KMS-11 (cell line): ENCODE results near the gene MTUS2.

Experiments
- H2AFZ ChIP-seq: fragments of 200-600 bp; sonication (generic); 2 replicates; pipeline ENCODE4 v1.6.1; 2016; ENCODE audit warnings: antibody characterized with exemption, mixed run types, low read depth
- H3K27ac ChIP-seq: fragments of 200-600 bp; sonication (generic); 2 replicates; pipeline ENCODE4 v1.6.1; 2016; ENCODE audit warnings: mild to moderate bottlenecking, mixed run types
- H3K27me3 ChIP-seq: fragments of 200-600 bp; sonication (generic); 2 replicates; pipeline ENCODE4 v1.6.1; 2017; ENCODE audit warnings: mild to moderate bottlenecking, low read depth, mixed run types, moderate library complexity; ENCODE audit not compliant: insufficient read depth
- H3K36me3 ChIP-seq: fragments of 200-600 bp; sonication (generic); 2 replicates; pipeline ENCODE4 v1.6.1; 2017; ENCODE audit warnings: mild to moderate bottlenecking, mixed run types; ENCODE audit not compliant: insufficient read depth
- H3K4me1 ChIP-seq: fragments of 200-600 bp; sonication (generic); 2 replicates; pipeline ENCODE4 v1.6.1; 2016; ENCODE audit warnings: mild to moderate bottlenecking, low read depth, mixed run types; ENCODE audit not compliant: poor library complexity, severe bottlenecking
- H3K4me2 ChIP-seq: fragments of 200-600 bp; sonication (generic); 2 replicates; pipeline ENCODE4 v1.7.0; 2016; ENCODE audit warnings: mild to moderate bottlenecking, mixed run types
- H3K4me3 ChIP-seq: fragments of 200-600 bp; sonication (generic); IDR thresholded peaks from 2 replicates; pipeline ENCODE4 v1.6.1; 2017; ENCODE audit warnings: low read depth, low read length, mixed read lengths; ENCODE audit not compliant: insufficient read depth
- H3K79me2 ChIP-seq: fragments of 200-600 bp; sonication (generic); 2 replicates; pipeline ENCODE4 v1.6.1; 2016; ENCODE audit warnings: low read depth, mixed run types; ENCODE audit not compliant: insufficient read depth
- H3K9ac ChIP-seq: fragments of 200-600 bp; sonication (generic); 2 replicates; pipeline ENCODE4 v1.6.1; 2016; ENCODE audit warnings: mild to moderate bottlenecking, mixed run types
- H4K20me1 ChIP-seq: fragments of 200-600 bp; sonication (generic); 2 replicates; pipeline ENCODE4 v1.6.1; 2016; ENCODE audit warnings: mild to moderate bottlenecking, mixed run types; ENCODE audit not compliant: insufficient read depth
- TF ChIP-seq, protein P1 (sequence below): fragments of 200-600 bp; sonication (generic); conservative IDR thresholded peaks from 2 replicates; pipeline ENCODE4 v1.6.1; 2017; ENCODE audit warnings: low read depth, mild to moderate bottlenecking, antibody characterized with exemption, low read length, moderate library complexity, mixed read lengths

Gene MTUS2

GRCh38 chr13:29266261-29266660 is 446.1 kb downstream of the MTUS2 start:
- H2AFZ ChIP-seq, result no peak overlapping the region
- H3K9ac ChIP-seq, result no peak overlapping the region
- H3K27ac ChIP-seq, result no peak overlapping the region
- H4K20me1 ChIP-seq, result no peaks in the 10 kb centered on the region
- no peaks in the 10 kb centered on the region for H3K36me3 ChIP-seq
- no peak overlapping the region for H3K4me3 ChIP-seq
- H3K4me2 ChIP-seq, result no peak overlapping the region
- H3K79me2 ChIP-seq, result no peaks in the 10 kb centered on the region
- TF ChIP-seq, protein P1, sequence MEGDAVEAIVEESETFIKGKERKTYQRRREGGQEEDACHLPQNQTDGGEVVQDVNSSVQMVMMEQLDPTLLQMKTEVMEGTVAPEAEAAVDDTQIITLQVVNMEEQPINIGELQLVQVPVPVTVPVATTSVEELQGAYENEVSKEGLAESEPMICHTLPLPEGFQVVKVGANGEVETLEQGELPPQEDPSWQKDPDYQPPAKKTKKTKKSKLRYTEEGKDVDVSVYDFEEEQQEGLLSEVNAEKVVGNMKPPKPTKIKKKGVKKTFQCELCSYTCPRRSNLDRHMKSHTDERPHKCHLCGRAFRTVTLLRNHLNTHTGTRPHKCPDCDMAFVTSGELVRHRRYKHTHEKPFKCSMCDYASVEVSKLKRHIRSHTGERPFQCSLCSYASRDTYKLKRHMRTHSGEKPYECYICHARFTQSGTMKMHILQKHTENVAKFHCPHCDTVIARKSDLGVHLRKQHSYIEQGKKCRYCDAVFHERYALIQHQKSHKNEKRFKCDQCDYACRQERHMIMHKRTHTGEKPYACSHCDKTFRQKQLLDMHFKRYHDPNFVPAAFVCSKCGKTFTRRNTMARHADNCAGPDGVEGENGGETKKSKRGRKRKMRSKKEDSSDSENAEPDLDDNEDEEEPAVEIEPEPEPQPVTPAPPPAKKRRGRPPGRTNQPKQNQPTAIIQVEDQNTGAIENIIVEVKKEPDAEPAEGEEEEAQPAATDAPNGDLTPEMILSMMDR, result no peak
- no peaks in the 10 kb centered on the region for H3K4me1 ChIP-seq
- no peaks in the 10 kb centered on the region for H3K27me3 ChIP-seq

- Histone ChIP-seq H3K4me3 (no peak overlapping the region), H2AFZ (no peak overlapping the region), H3K4me2 (no peak overlapping the region), H4K20me1 (no peaks in the 10 kb centered on the region), H3K9ac (no peak overlapping the region), H3K36me3 (no peaks in the 10 kb centered on the region), H3K79me2 (no peaks in the 10 kb centered on the region), H3K4me1 (no peaks in the 10 kb centered on the region), H3K27ac (no peak overlapping the region), H3K27me3 (no peaks in the 10 kb centered on the region)
- TF ChIP-seq, protein P1, result no peak
Observed at GRCh38 chr13:29266756-29267733, 446.9 kb downstream of the MTUS2 start.

DNA sequence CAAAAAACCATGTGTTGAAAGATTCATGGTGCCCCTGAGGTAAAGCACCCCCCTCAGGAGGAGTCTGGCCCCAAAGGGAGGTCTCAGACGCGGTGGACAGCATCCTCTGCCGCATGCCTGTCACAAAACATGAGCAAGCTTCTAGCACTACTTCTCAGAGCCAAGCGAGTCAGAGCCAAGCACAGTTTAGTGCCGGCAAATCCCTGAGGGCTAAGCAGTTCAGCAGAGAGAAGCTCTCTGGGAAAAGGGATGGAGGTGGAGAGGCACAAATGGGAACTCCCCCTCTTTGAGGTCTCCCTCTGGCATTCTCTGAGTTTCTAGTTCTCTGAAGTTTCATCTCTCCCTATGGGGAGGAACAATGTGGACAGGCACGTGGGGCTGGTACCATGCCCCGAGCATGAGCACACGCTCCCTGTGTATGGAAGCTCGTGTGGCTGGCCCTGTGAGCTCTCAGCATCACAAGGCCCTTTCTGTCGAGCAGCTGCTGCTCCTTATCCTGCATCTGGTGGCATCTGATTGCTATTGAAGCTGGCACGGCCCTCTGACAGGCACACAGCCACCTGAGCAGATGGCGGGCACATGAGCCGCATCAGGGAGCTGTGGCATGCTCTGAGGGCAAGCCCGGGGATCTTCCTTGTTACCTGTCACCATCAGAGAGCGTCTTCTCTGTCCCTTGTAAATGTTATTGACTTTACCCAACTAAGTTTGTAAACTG is 450.3 kb downstream of the MTUS2 start:
- H3K9ac ChIP-seq, result no peak overlapping the region
- no peaks in the 10 kb centered on the region for H3K27me3 ChIP-seq
- H3K4me1 ChIP-seq, result no peaks in the 10 kb centered on the region
- H3K4me3 ChIP-seq, result no peak overlapping the region
- TF ChIP-seq, protein P1, result no peak
- H3K4me2 ChIP-seq, result no peak overlapping the region
- no peak overlapping the region for H3K27ac ChIP-seq
- H2AFZ ChIP-seq, result no peak overlapping the region
- H3K36me3 ChIP-seq, result no peaks in the 10 kb centered on the region
- H3K79me2 ChIP-seq, result no peaks in the 10 kb centered on the region
- H4K20me1 ChIP-seq, result no peaks in the 10 kb centered on the region

DNA sequence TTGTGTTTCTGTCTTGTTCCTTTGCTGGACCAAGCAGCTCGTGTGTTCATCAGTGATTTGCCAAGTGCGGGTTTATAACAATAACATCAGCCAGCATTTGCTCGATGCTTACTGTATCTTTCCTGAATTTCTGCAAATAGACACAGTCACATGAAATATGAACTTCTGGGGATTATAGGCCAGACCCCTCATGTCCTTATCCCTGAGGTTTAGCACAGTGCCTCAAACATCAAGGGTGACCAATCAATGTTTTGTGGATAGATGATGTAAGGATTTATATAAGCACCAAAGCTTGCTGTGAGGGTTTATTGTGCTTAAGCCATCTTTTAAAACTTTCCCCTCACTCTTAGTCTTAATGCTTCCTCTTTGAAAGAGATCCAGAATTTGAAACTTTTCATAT is 451.5 kb downstream of the MTUS2 start:
- Histone ChIP-seq H3K27me3 (no peaks in the 10 kb centered on the region), H3K9ac (no peak overlapping the region), H3K4me2 (no peak overlapping the region), H3K27ac (no peak overlapping the region), H3K79me2 (no peaks in the 10 kb centered on the region), H2AFZ (no peak overlapping the region), H3K36me3 (no peaks in the 10 kb centered on the region), H4K20me1 (no peaks in the 10 kb centered on the region), H3K4me1 (no peaks in the 10 kb centered on the region), H3K4me3 (no peak overlapping the region)
- TF ChIP-seq, protein P1, result no peak
